Effector memory CD8-positive, alpha-beta T cell (primary cell): Measurements from ENCODE around the gene GPR158.

Experiments
- ATAC-seq: fragments of 150-1000 bp; cut with Tn5 transposase; replicated peaks from 2 replicates; pipeline ENCODE4 v1.10.0; 2021; ENCODE audit warnings: mild to moderate bottlenecking, moderate library complexity
- DNase-seq, 3 experiments: peaks; one replicate each; pipeline ENCODE4 v3.0.0; 2021
- H3K27ac Mint-ChIP-seq, 2 donors: one replicate each; pipeline ENCODE4 v1.8.0; 2022; ENCODE audit warnings: mild to moderate bottlenecking in 2 of 2, mixed read lengths in 2 of 2, moderate library complexity in 2 of 2
- H3K27me3 Mint-ChIP-seq, 2 donors: one replicate each; pipeline ENCODE4 v1.8.0; 2022; ENCODE audit warnings: mixed read lengths in 2 of 2
- H3K36me3 Mint-ChIP-seq: one replicate; pipeline ENCODE4 v1.8.0; 2022; ENCODE audit warnings: mild to moderate bottlenecking, moderate library complexity, mixed read lengths; ENCODE audit not compliant: insufficient read depth
- H3K4me1 Mint-ChIP-seq, 2 donors: one replicate each; pipeline ENCODE4 v1.8.0; 2022; ENCODE audit warnings: low read depth in 2 of 2, mixed read lengths in 2 of 2
- H3K4me3 Mint-ChIP-seq, 2 donors: one replicate each; pipeline ENCODE4 v1.8.0; 2022; ENCODE audit warnings: mild to moderate bottlenecking in 2 of 2, mixed read lengths in 2 of 2, moderate library complexity in 2 of 2
- H3K9me3 Mint-ChIP-seq, 2 donors: one replicate each; pipeline ENCODE4 v1.8.0; 2022; ENCODE audit warnings: mixed read lengths in 2 of 2

GPR158 gene

DNA sequence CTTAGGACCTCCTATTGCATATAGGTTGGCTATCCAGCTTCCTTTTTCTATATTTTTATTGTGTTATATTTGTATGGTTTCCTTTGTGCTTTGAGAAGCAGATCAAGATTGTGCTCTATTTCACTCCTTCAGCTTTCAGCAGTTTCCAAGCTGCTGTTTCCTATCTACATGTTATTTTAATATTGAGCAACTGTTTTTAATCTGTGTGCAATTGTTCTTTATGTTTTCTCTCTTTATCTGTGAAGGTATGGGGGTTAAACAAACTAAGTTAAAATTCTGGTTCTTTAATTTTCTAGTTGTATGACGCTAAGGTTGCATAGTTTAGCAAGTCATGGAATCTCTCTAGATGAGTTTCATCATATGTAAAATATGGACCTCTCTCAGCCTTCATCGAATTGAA, 251.0 kb downstream of the GPR158 start:
- H3K4me1 Mint-ChIP-seq, result no peaks in the 10 kb centered on the region

DNA sequence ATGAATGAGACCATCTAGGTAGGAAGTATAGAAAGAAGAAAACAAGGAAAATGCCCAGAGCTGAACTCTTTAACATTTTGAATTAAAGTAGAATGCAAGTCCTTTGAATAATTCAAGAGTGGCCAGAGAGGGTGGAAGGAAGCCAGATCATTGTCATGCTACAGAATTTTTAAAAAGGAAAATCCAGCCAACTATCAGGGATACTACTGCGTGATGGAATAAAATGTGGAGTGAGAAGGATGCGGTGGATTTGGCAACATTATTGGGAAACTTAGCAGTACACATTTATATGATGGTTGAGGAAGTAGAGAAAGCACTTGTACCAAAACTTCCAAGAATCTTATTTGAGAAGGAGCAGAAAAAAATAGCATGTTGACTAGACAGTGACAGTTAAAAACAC, 261.6 kb downstream of the GPR158 start:
- H3K4me1 Mint-ChIP-seq, result no peaks in the 10 kb centered on the region
- ATAC-seq, result no peak
- H3K9me3 Mint-ChIP-seq, result peaks cover 9 to 13% of the 10 kb centered on the region in 2 donors
- H3K36me3 Mint-ChIP-seq, result no peaks in the 10 kb centered on the region
- H3K27ac Mint-ChIP-seq, result no peak overlapping the region
- H3K4me3 Mint-ChIP-seq, result no peak overlapping the region
- H3K27me3 Mint-ChIP-seq, result no peaks in the 10 kb centered on the region
- DNase-seq, result no peak

More for the DNA sequence above, 251.0 kb downstream of the GPR158 start:
- Mint-ChIP-seq H3K36me3 (no peaks in the 10 kb centered on the region), H3K9me3 (peaks cover 0 to 3% of the 10 kb centered on the region in 2 donors), H3K27ac (no peak overlapping the region), H3K27me3 (no peaks in the 10 kb centered on the region), H3K4me3 (no peak overlapping the region)
- no peak for DNase-seq
- ATAC-seq, result no peak

DNA sequence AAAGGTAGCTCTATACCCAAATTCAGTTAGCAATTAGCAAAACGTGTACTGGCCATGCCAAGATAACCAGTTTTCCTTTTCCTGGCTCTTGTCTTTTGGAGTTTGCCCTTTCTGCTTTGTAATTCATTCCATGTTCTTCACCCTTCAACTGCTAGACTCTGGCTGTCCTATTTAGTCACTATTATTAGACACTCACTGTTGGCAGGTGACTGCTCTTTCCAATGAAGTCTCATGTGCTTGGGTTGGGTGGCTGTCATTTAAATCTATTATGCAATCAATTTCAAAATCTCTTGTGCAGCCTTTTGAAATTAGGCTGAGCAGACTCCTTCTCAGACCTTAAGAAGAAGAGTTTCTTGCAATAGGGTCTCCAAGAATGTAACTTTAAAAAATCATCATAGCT, 266.5 kb downstream of the GPR158 start:
- Mint-ChIP-seq H3K4me1 (no peaks in the 10 kb centered on the region), H3K27me3 (no peaks in the 10 kb centered on the region), H3K4me3 (no peak overlapping the region), H3K27ac (no peak overlapping the region), H3K9me3 (peaks cover 20 to 28% of the 10 kb centered on the region in 2 donors), H3K36me3 (no peaks in the 10 kb centered on the region)
- no peak for DNase-seq
- ATAC-seq, result no peak

DNA sequence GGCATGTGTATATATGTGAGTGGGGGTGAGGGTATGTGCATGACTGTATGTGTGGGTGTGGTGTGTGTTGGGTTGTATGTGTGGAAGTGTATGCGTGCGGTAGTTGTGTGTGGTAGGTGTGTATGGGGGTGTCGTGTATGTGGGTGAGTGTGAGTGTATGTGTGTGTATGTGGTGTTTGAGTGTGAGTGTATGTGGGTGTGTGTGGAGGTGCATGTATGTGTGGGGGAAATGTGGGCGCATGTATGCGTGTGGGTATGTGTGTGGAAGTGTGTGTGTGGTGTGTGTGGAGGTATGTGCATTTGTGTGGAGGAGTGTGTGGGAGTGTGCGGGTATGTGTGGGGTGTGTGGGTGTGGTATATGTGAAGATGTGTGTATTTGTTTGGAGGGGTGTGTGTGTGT, 269.5 kb downstream of the GPR158 start:
- ATAC-seq, result no peak
- Mint-ChIP-seq H3K4me1 (no peaks in the 10 kb centered on the region), H3K36me3 (no peaks in the 10 kb centered on the region), H3K27me3 (no peaks in the 10 kb centered on the region), H3K4me3 (no peak overlapping the region), H3K27ac (no peak overlapping the region), H3K9me3 (peaks cover 17 to 25% of the 10 kb centered on the region in 2 donors)
- DNase-seq, result no peak

DNA sequence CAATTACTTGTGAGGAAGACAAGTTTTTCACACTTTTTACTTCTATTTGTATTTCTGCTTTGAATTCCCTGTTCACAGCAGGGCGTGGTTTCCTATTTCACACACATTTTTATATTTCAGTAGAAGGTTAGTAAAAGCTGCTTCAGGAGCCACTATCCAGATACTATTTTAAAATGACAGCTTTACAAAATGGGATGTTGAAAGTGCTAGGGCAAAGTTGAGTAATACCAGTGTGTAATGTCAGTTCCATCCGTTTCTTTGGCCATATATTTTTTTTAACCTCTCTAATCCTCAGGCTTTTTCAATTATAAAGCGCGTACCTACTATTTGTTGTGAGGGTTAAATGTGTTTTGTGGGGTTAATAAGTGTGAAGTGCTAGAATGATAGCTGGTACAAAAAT, 276.6 kb downstream of the GPR158 start:
- H3K4me3 Mint-ChIP-seq, result no peak overlapping the region
- no peak overlapping the region for H3K27ac Mint-ChIP-seq
- no peaks in the 10 kb centered on the region for H3K4me1 Mint-ChIP-seq
- no peak for ATAC-seq
- H3K9me3 Mint-ChIP-seq, result peaks cover 5 to 14% of the 10 kb centered on the region in 2 donors
- no peaks in the 10 kb centered on the region for H3K36me3 Mint-ChIP-seq
- H3K27me3 Mint-ChIP-seq, result no peaks in the 10 kb centered on the region
- DNase-seq, result no peak

DNA sequence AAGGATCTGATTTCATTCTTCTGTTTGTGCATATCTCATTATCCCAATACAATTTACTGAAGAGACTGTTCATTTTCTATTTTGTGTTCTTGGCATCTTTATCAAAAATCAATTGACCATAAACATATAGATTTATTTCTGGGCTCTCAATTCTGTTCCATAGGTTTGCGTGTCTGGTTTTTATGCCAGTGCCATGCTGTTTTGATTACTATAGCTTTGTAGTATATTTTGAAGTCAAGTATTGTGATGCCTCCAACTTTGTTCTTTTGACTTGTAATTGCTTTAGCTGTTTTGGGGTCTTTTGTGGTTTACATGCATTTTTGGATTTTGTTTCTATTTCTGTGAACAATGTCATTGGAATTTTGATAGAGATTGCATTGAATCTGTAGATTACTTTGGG, 278.8 kb downstream of the GPR158 start:
- H3K36me3 Mint-ChIP-seq, result no peaks in the 10 kb centered on the region

DNA sequence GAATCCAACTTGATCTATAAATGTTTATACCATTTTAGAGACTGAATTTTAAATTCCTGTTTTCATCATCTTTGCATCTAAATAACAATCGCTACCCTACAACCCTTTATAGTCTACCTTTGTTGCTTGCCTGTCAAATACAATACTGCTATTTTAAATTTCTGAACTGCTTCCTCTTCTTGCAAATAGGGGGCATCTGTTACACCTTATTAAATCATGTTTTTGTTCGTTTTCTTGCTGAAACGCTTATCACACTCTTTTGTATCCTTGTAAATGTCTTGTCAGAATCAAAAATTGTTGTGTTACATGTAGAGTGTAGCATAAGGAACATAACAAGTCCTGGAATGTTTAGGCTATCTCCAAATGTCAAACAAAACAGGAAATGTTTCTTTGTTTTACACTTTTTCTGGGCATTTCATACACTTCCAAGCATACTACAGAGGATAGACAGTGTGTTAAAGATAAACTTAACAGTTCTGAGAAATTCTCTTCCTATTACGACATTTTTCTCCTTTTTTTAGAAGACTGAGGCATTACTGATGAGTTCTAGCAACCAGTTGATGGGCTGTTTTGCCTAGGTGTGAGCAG, 281.3 kb downstream of the GPR158 start:
- no peaks in the 10 kb centered on the region for H3K36me3 Mint-ChIP-seq
- H3K4me3 Mint-ChIP-seq, result no peak overlapping the region
- no peak for DNase-seq
- H3K27me3 Mint-ChIP-seq, result no peaks in the 10 kb centered on the region
- peaks cover 2 to 12% of the 10 kb centered on the region in 2 donors for H3K9me3 Mint-ChIP-seq
- ATAC-seq, result no peak
- no peaks in the 10 kb centered on the region for H3K4me1 Mint-ChIP-seq
- H3K27ac Mint-ChIP-seq, result no peak overlapping the region

More for the DNA sequence above, 278.8 kb downstream of the GPR158 start:
- peaks cover 5 to 14% of the 10 kb centered on the region in 2 donors for H3K9me3 Mint-ChIP-seq
- no peak for DNase-seq
- H3K27ac Mint-ChIP-seq, result no peak overlapping the region
- H3K4me1 Mint-ChIP-seq, result no peaks in the 10 kb centered on the region
- no peak overlapping the region for H3K4me3 Mint-ChIP-seq
- no peaks in the 10 kb centered on the region for H3K27me3 Mint-ChIP-seq
- ATAC-seq, result no peak

DNA sequence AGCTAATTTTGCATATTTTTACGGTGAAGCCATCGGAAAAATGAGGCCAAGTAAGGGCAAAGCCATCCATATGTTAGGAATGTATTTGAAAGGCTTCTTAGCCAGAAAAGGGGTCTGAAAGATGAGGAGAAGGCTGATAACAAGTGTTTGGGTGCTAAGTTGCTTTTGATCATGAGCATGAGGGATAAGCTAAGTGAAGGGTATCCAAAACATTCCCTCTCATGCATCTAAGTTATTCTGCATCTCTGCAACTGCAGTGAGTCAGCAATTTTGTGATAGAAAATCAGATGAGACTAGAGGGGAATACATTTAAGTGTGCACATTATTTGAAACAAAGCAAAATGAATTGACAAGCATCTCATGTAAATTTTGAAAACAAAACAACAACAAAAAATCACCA, 282.8 kb downstream of the GPR158 start:
- Mint-ChIP-seq H3K4me1 (no peaks in the 10 kb centered on the region), H3K4me3 (no peak overlapping the region), H3K27ac (no peak overlapping the region), H3K36me3 (no peaks in the 10 kb centered on the region), H3K9me3 (peaks cover 3 to 17% of the 10 kb centered on the region in 2 donors), H3K27me3 (no peaks in the 10 kb centered on the region)
- ATAC-seq (no peak), DNase-seq (no peak)

DNA sequence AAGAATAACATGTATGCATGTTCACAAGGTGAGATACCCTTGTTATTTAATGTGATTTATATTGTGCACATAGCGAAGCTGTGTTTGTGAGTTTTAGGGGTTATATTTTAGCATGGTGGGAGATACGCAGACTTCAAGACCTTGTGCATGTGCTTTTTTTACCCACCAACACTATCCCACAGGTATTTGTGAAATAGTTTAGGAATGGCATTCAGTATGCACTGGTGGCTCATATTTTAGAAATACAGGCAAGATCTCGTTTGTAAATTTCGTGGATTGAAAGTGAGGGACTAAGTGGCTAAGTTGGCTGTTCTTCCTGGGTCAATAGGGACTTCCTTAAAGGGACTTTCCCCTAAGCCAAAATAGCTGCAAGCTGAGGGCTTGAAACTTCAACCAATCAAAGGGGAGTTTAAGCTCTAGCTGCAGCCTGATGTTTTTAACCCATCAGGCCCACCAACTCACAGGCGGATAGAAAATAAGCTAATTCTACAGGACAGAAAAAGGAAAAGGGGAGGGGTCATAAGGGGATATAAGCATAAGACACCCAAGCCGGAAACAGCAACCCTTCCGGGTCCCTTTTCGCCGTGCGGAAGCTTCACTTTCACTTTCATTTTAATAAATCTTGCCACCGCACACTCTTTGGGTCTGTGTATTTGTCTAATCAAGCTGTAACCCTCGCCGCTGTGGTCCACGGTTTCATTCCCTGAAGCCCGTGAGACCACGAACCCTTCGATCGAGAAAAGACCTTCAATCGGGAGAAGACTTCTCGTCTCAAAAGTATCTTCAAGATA, 291.0 kb downstream of the GPR158 start:
- Mint-ChIP-seq H3K9me3 (peaks cover 8% of the 10 kb centered on the region in 2 donors), H3K27ac (no peak overlapping the region), H3K27me3 (no peaks in the 10 kb centered on the region), H3K4me1 (no peaks in the 10 kb centered on the region), H3K36me3 (no peaks in the 10 kb centered on the region), H3K4me3 (no peak overlapping the region)
- DNase-seq, result no peak
- no peak for ATAC-seq

DNA sequence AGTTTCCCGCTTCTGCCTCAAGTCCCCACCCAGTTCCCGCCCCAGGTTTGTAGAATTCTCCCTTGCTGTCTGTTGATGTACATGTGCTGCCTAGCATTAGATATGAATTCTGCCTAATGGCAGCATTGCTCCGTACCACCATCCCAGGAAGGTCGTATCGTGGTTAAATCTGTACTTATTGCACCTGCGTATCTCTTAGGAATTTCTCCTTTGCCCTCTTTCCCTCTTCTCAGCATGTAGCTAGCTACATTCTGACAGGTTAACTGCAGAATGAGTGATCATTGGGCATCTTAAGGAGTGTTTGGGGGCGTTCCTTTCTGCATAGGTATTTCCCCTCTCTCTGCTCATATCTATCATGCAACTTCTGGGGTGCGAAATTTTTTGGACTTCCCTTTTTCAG, 293.1 kb downstream of the GPR158 start:
- Mint-ChIP-seq H3K27me3 (no peaks in the 10 kb centered on the region), H3K4me1 (no peaks in the 10 kb centered on the region), H3K36me3 (no peaks in the 10 kb centered on the region), H3K27ac (no peak overlapping the region), H3K4me3 (no peak overlapping the region), H3K9me3 (peaks cover 0 to 6% of the 10 kb centered on the region in 2 donors)
- DNase-seq, result no peak
- ATAC-seq, result no peak

DNA sequence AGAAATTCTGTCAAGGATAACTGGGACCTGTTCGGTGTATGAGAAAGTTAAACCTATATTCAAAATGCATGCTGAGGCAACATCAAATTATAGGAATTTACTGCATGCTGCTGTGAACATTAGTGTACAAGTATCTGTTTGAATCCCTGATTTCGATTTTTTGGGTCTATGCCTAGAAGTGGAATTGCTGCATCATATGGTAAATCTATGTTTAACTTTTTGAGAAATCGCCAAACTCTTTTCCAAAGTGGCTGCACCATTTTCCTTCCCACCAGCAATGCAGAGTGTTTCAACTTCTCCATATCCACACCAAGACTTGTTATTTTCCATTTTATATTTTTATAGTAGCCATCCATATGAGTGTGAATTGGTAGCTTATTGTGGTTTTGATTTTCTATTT, 306.7 kb downstream of the GPR158 start:
- no peak for DNase-seq
- H3K4me1 Mint-ChIP-seq, result no peaks in the 10 kb centered on the region
- H3K4me3 Mint-ChIP-seq, result no peak overlapping the region
- peaks cover 10 to 19% of the 10 kb centered on the region in 2 donors for H3K9me3 Mint-ChIP-seq
- H3K27ac Mint-ChIP-seq, result no peak overlapping the region
- no peaks in the 10 kb centered on the region for H3K27me3 Mint-ChIP-seq
- ATAC-seq, result no peak
- no peaks in the 10 kb centered on the region for H3K36me3 Mint-ChIP-seq

DNA sequence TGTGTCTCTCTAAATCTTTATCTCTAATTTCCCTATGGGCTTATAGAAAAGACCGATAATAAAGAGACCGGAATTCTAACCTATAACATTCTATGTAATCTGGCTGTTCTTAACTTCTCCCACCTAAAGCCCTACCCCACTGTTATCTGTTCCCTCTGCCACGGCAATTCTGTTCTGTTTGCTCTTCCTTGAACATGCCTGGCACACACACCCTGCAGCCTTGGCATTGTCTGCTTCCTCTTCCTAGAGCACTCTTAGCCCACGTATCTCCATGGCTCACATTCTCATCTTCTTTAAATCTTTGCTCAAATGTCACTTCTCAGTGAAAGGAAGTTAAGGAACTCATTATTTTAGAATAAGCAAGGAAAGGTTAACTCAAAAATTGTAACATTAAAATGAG, 309.2 kb downstream of the GPR158 start:
- DNase-seq, result no peak
- Mint-ChIP-seq H3K27me3 (no peaks in the 10 kb centered on the region), H3K27ac (no peak overlapping the region), H3K4me1 (no peaks in the 10 kb centered on the region), H3K9me3 (peaks cover 10 to 19% of the 10 kb centered on the region in 2 donors), H3K36me3 (no peaks in the 10 kb centered on the region), H3K4me3 (no peak overlapping the region)
- no peak for ATAC-seq

DNA sequence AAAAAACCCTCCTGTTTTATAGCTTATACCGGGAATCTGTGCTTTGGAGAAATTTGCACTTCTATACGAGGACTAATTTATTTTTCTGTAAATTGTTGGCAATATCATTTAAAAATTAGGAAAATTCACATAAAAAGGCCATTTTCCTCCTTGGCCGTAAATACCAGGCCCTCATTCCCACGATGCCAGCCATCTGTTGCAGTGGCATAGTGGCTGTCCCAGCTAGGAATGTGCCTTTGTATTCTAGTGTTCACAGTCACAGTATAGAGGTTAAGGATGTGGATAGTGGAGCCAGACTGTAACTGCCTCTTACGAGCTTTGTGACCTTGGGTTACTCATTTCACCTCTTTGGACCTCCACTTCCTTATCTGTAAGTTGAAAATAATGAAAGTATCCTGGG, 312.5 kb downstream of the GPR158 start:
- Mint-ChIP-seq H3K4me1 (no peaks in the 10 kb centered on the region), H3K27me3 (no peaks in the 10 kb centered on the region), H3K9me3 (peaks cover 10 to 18% of the 10 kb centered on the region in 2 donors), H3K4me3 (no peak overlapping the region), H3K36me3 (no peaks in the 10 kb centered on the region), H3K27ac (no peak overlapping the region)
- no peak for ATAC-seq
- DNase-seq, result no peak

DNA sequence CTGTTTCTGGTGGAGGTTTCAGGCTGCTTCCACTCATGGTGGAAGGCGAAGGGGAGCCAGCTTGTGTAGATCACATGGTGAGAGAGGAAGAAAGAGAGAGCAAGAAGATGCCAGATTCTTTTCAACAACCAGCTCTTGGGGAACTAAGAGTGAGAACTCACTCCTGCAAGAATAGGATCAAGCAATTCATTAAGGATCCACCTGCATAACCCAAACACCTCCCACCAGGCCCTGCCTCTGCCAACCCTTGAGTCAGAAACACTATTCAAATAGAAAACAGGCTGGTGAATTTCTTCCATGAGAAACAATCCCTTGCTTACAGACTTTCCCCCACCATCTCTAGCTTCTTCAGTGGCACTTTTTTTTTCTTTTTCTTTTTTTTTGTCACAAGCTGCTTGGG, 317.2 kb downstream of the GPR158 start:
- Mint-ChIP-seq H3K27ac (no peak overlapping the region), H3K36me3 (no peaks in the 10 kb centered on the region), H3K9me3 (peaks cover 6 to 7% of the 10 kb centered on the region in 2 donors), H3K4me1 (no peaks in the 10 kb centered on the region), H3K27me3 (no peaks in the 10 kb centered on the region), H3K4me3 (no peak overlapping the region)
- DNase-seq (no peak), ATAC-seq (no peak)
